ENCODE results near the gene GIT1. TPM values are rescaled to one million over a fixed set of nuclear protein-coding genes. Genes with fewer than 3 reads are reported as not detected.

GIT1 gene
- total and polyA plus RNA-seq, 9 of the 15 experiments (the other 6 are each of a cell fraction or from before 2014, with no cell fraction given) = 0.35 to 35.3 (median 17.1) TPM

GRCh38 chr17:29591737-29592608, 2.5 kb upstream of the GIT1 start:
- peak; percentile 84 for ATAC-seq
- in situ Hi-C loops (cut with MboI) (no loop called here), intact Hi-C loops (cut with micrococcal nuclease) (loop anchor here (2.0 to 5.0 kb wide), 3 partner anchors 200 to 299 kb away; partner anchors contain the start of gene TAOK1)
- Histone ChIP-seq H3K27me3 (ENCODE audit: control insufficient read depth in 2 of 2, insufficient read depth in 2 of 2, low read length in 2 of 2) (no peaks in the 10 kb centered on the region), H4K20me1 (replicated peaks; ENCODE audit: control insufficient read depth, insufficient read depth, low read length) (peaks cover 8% of the 10 kb centered on the region), H3K9ac (ENCODE audit: insufficient read depth in 1 of 2, low read depth in 2 of 2, low read length in 2 of 2) (peak overlapping the region; percentile 44 to 88), H3K4me1 (replicated peaks in 1 of 2; ENCODE audit: control insufficient read depth in 2 of 2, insufficient read depth in 2 of 2, low read length in 2 of 2) (peaks cover 43 to 84% of the 10 kb centered on the region in 2 experiments), H3K4me3 (peak overlapping the region; percentile 16), H3K4me2 (ENCODE audit: insufficient read depth, low read length) (peak overlapping the region; percentile 83), H3K36me3 (ENCODE audit: control insufficient read depth, insufficient read depth, low read length) (no peaks in the 10 kb centered on the region), H3K79me2 (ENCODE audit: control insufficient read depth, insufficient read depth, low read length) (peaks cover 25% of the 10 kb centered on the region), H3K27ac (ENCODE audit: extremely low read depth, low read depth, low read length) (peak overlapping the region; percentile 48; the same call in 2 of the 3 replicates), H2AFZ (ENCODE audit: low read depth, low read length) (peak overlapping the region; percentile 95), H3K9me1 (ENCODE audit: control insufficient read depth, insufficient read depth, low read length) (peaks cover 5% of the 10 kb centered on the region), H3K9me3 (replicated peaks; ENCODE audit: control insufficient read depth, insufficient read depth, low read depth, low read length) (no peaks in the 10 kb centered on the region)
- ChIA-PET POLR2A (interaction anchor here (0.6 to 1.0 kb wide), 3 partner anchors 23 to 468 kb away, joined by 3 to 4 read pairs (median 3); partner anchors contain the start of gene TP53I13), CTCF (ENCODE audit: low intra/inter-chr PET ratio) (interaction anchor here (0.6 to 2.3 kb wide), 6 partner anchors 222 to 468 kb away, joined by 3 to 19 read pairs (median 3); no protein-coding TSS in a partner anchor)
- WGBS (ENCODE audit: insufficient coverage, low coverage, missing lambda C conversion rate) = 13% methylated on average over 23 of the region's 25 CpGs
- FAIRE-seq = peak; percentile 79
- BruUV-seq (replicated peaks) = no TSS peak
- DNase-seq (ENCODE audit: extremely low read depth in 1 of 4, low spot score in 3 of 4) = peak; percentile 88 to 92 (median 89)
- no peak for TF ChIP-seq ZNF324 (CRISPR knock-in tag; IDR thresholded peaks at IDR 0.05)
- 0 out of 4 replicates have a peak, but pooled peaks of 1 of the 2 experiments have one; percentile 29 for TF ChIP-seq KDM4B (IDR thresholded peaks at IDR 0.05; ENCODE audit: borderline replicate concordance in 2 of 2, low read depth in 1 of 2)
- no peak for TF ChIP-seq TEAD2 (tag; IDR thresholded peaks at IDR 0.05)
- TF ChIP-seq ZNF197 (CRISPR knock-in tag; IDR thresholded peaks at IDR 0.05; ENCODE audit: low read depth) = no peak
- no peak for TF ChIP-seq ILF3 (IDR thresholded peaks at IDR 0.05; ENCODE audit: borderline replicate concordance)
- no peak for TF ChIP-seq ZBTB8A (IDR thresholded peaks at IDR 0.05; ENCODE audit: partially characterized antibody)
- TF ChIP-seq SAFB2 (IDR thresholded peaks at IDR 0.05; ENCODE audit: borderline replicate concordance, low read depth, low read length, severe bottlenecking) = no peak
- peak; percentile 54 for TF ChIP-seq CREM (IDR thresholded peaks at IDR 0.05; ENCODE audit: low read depth)
- TF ChIP-seq TCFL5 (CRISPR knock-in tag; conservative IDR thresholded peaks at IDR 0.05) = no peak
- peak; percentile 46 for TF ChIP-seq SAP30 (IDR thresholded peaks at IDR 0.05; ENCODE audit: borderline replicate concordance, insufficient read depth, low read depth, low read length, poor library complexity, severe bottlenecking)
- TF ChIP-seq MITF (IDR thresholded peaks at IDR 0.05) = no peak
- peak; percentile 93 to 99 for TF ChIP-seq MAZ (CRISPR knock-in tag; conservative IDR thresholded peaks at IDR 0.05 in 1 of 2, IDR thresholded peaks at IDR 0.05 in 1 of 2)
- TF ChIP-seq ZSCAN32 (CRISPR knock-in tag; IDR thresholded peaks at IDR 0.05) = no peak
- TF ChIP-seq, protein P1, sequence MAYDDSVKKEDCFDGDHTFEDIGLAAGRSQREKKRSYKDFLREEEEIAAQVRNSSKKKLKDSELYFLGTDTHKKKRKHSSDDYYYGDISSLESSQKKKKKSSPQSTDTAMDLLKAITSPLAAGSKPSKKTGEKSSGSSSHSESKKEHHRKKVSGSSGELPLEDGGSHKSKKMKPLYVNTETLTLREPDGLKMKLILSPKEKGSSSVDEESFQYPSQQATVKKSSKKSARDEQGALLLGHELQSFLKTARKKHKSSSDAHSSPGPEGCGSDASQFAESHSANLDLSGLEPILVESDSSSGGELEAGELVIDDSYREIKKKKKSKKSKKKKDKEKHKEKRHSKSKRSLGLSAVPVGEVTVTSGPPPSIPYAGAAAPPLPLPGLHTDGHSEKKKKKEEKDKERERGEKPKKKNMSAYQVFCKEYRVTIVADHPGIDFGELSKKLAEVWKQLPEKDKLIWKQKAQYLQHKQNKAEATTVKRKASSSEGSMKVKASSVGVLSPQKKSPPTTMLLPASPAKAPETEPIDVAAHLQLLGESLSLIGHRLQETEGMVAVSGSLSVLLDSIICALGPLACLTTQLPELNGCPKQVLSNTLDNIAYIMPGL (CRISPR knock-in tag; IDR thresholded peaks at IDR 0.05) = 0 out of 2 replicates have a peak, but pooled peaks have one; percentile 24
- no peak for TF ChIP-seq MAFK (IDR thresholded peaks at IDR 0.05; ENCODE audit: low read length)
- no peak for TF ChIP-seq POLR2AphosphoS2 (IDR thresholded peaks at IDR 0.05; ENCODE audit: low read length)
- TF ChIP-seq DACH1 (IDR thresholded peaks at IDR 0.05; ENCODE audit: partially characterized antibody) = peak; percentile 68
- peak; percentile 44 for TF ChIP-seq ATF7 (IDR thresholded peaks at IDR 0.05)

Data from K562 (cell line).